GM23248 (cell line): Measurements from ENCODE around the gene EREG. TPM values are rescaled to one million over a fixed set of nuclear protein-coding genes. Genes with fewer than 3 reads are reported as not detected.

ENCODE experiments used
- DNase-seq: peaks from one replicate; pipeline ENCODE4 v3.0.0-alpha.2; 2015
- H2AFZ ChIP-seq: fragments of 200-600 bp; sonication (generic); 2 replicates; pipeline ENCODE4 v1.6.1; 2016; ENCODE audit warnings: antibody characterized with exemption
- H3F3A ChIP-seq: fragments of 200-600 bp; sonication (generic); 2 replicates; pipeline ENCODE4 v1.6.1; 2016; ENCODE audit warnings: mild to moderate bottlenecking, antibody characterized with exemption, mixed run types; ENCODE audit not compliant: insufficient read depth
- H3K27ac ChIP-seq: fragments of 200-600 bp; sonication (generic); 2 replicates; pipeline ENCODE4 v1.5.1; 2016; ENCODE audit warnings: mild to moderate bottlenecking
- H3K27me3 ChIP-seq: fragments of 200-600 bp; sonication (generic); replicated peaks from 2 replicates; pipeline ENCODE4 v1.6.1; 2016; ENCODE audit warnings: mild to moderate bottlenecking; ENCODE audit not compliant: insufficient read depth
- H3K36me3 ChIP-seq: fragments of 200-600 bp; sonication (generic); 2 replicates; pipeline ENCODE4 v1.6.1; 2016; ENCODE audit warnings: low read depth, mild to moderate bottlenecking
- H3K4me1 ChIP-seq: fragments of 200-600 bp; sonication (generic); 2 replicates; pipeline ENCODE4 v1.6.1; 2016; ENCODE audit warnings: mild to moderate bottlenecking; ENCODE audit not compliant: insufficient read depth
- H3K4me2 ChIP-seq: fragments of 200-600 bp; sonication (generic); one replicate; pipeline ENCODE4 v1.6.1; 2016; ENCODE audit warnings: mild to moderate bottlenecking; ENCODE audit not compliant: unreplicated experiment
- H3K4me3 ChIP-seq: fragments of 200-600 bp; sonication (generic); 2 replicates; pipeline ENCODE4 v1.5.1; 2016; ENCODE audit warnings: mild to moderate bottlenecking
- H3K79me2 ChIP-seq: fragments of 200-600 bp; sonication (generic); 2 replicates; pipeline ENCODE4 v1.6.1; 2016; ENCODE audit warnings: mild to moderate bottlenecking; ENCODE audit not compliant: insufficient read depth
- H3K9ac ChIP-seq: fragments of 200-600 bp; sonication (generic); 2 replicates; pipeline ENCODE4 v1.6.1; 2016; ENCODE audit warnings: mild to moderate bottlenecking
- H3K9me2 ChIP-seq: fragments of 200-600 bp; sonication (generic); 2 replicates; pipeline ENCODE4 v1.6.1; 2016; ENCODE audit warnings: mixed run types, mild to moderate bottlenecking, moderate library complexity; ENCODE audit not compliant: insufficient read depth
- H3K9me3 ChIP-seq: fragments of 200-600 bp; sonication (generic); one replicate; pipeline ENCODE4 v1.6.1; 2017; ENCODE audit warnings: low read depth
- H4K20me1 ChIP-seq: fragments of 200-600 bp; sonication (generic); 2 replicates; pipeline ENCODE4 v1.6.0; 2016; ENCODE audit not compliant: insufficient read depth
- EZH2 ChIP-seq: fragments of 200-600 bp; sonication (generic); IDR thresholded peaks from 2 replicates; pipeline ENCODE4 v1.6.1; 2018; ENCODE audit warnings: antibody characterized with exemption, mild to moderate bottlenecking; ENCODE audit not compliant: insufficient read depth, poor library complexity, severe bottlenecking
- EZH2phosphoT487 ChIP-seq: fragments of 200-600 bp; sonication (generic); IDR thresholded peaks from 2 replicates; pipeline ENCODE4 v1.6.1; 2018; ENCODE audit warnings: antibody characterized with exemption, moderate library complexity, mild to moderate bottlenecking, low read depth; ENCODE audit not compliant: insufficient read depth
- WGBS, 2 experiments: methylation state at CpG; one replicate each; pipeline ENCODE4 v1.1.6; 2015 to 2017; ENCODE audit warnings: low lambda C conversion rate in 2 of 2, low coverage in 1 of 2; ENCODE audit errors: missing lambda C conversion rate in 2 of 2; 5-methylcytosine and 5-hydroxymethylcytosine counted together
- in situ Hi-C: fragments of 300-500 bp; cut with MboI; formaldehyde crosslinking; loops from 2 replicates; pipeline ENCODE4 v1.15.0; 2020
- polyA plus RNA-seq: library from polyadenylated mRNA; unstranded; fragments of >200 nt; fragmentation: Nextera tagmentation; extraction: Ambion mirVana; gene quantifications from 2 replicates; pipeline ENCODE4 v1.2.1, GENCODE V29; 2016
- total RNA-seq: library from RNA; depleted of rRNA; stranded (reverse); fragments of >200 nt; shearing (Covaris generic); gene quantifications from 2 replicates; pipeline ENCODE4 v1.2.3, GENCODE V29; 2014

Gene EREG
- total and polyA plus RNA-seq, 2 experiments from 2014 or later, result 1.8 to 4.4 TPM

DNA sequence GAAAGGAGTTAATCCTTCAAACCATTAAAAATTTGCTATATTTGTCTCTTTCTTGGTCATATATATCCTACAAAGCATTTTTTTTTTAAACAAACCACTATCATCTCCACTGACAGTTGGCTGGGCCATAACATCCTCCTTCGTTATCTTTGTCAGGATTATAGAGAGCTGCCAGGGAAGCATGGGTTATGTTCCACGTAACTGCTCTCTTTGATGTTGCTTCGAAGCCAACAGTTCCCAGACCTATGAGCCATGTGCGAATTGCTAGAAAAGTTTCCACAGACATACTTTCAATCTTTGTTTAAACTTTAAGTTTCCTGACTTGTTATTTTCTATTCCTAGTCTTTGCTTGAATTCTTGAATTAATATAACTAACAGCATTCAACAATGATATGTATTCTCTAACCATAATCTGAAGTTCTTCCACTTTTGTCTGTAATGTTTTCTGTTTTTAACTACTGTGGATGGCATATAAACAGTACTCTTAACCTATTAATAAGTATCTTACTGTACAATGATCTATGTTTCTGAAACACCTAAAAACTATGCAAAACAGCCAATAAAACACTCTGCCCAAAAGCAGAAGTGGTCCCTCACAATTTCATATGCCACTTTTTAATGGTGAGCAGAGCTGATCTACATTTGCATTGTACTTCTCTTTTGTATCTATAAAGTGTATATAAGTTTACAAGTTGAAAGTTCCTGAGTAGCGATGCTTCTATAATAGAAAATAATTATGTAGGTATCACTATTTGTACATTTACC, 37.9 kb downstream of the EREG start:
- no peaks in the 10 kb centered on the region; the same call in 1 of the 2 replicates for H3K9me2 ChIP-seq
- H3K27me3 ChIP-seq, result no peaks in the 10 kb centered on the region
- H3K27ac ChIP-seq, result no peak overlapping the region
- in situ Hi-C loops, result no loop called here
- no peak for DNase-seq
- peaks cover 3% of the 10 kb centered on the region; the same call in 1 of the 2 replicates for H3K4me1 ChIP-seq
- TF ChIP-seq EZH2, result no peak
- no peak for TF ChIP-seq EZH2phosphoT487
- no peaks in the 10 kb centered on the region for H3K79me2 ChIP-seq
- H3K4me3 ChIP-seq, result no peak overlapping the region
- peaks cover 3% of the 10 kb centered on the region; the same call in 1 of the 2 replicates for H3F3A ChIP-seq
- H3K4me2 ChIP-seq, result no peak overlapping the region
- no peaks in the 10 kb centered on the region for H3K9me3 ChIP-seq
- H3K36me3 ChIP-seq, result no peaks in the 10 kb centered on the region
- no peak overlapping the region for H3K9ac ChIP-seq
- no peaks in the 10 kb centered on the region for H4K20me1 ChIP-seq
- WGBS, 2 experiments, result 47 to 58% methylated on average over 5 of the region's 5 CpGs
- H2AFZ ChIP-seq, result no peak overlapping the region

DNA sequence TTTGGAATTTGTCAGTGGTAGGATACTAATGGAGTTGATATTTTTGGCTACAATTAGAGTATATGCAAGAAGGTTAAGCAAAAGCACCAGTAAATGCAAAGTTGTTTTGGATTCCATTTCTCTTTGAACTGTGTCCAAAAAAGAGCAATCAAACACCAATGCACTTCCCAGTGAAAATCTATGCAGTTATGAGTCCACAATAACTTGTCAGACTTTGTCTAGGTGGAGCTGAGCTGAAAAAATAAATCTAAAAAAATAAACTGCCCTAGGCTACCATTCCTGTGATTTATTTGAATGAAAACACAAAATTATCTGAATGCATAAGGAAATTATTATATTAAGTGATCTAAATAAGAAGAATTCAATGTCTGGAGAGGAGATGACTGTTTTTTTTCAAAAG, 42.9 kb downstream of the EREG start:
- TF ChIP-seq EZH2, result no peak
- no peak for TF ChIP-seq EZH2phosphoT487
- Histone ChIP-seq H3K9ac (no peak overlapping the region), H3F3A (peaks cover 11% of the 10 kb centered on the region; the same call in 1 of the 2 replicates), H3K27ac (no peak overlapping the region), H3K9me2 (no peaks in the 10 kb centered on the region; the same call in 1 of the 2 replicates), H4K20me1 (no peaks in the 10 kb centered on the region), H3K9me3 (no peaks in the 10 kb centered on the region), H2AFZ (no peak overlapping the region), H3K36me3 (no peaks in the 10 kb centered on the region), H3K4me3 (no peak overlapping the region), H3K79me2 (no peaks in the 10 kb centered on the region), H3K4me2 (no peak overlapping the region), H3K4me1 (peaks cover 27% of the 10 kb centered on the region), H3K27me3 (no peaks in the 10 kb centered on the region)
- in situ Hi-C loops, result no loop called here
- no peak for DNase-seq

DNA sequence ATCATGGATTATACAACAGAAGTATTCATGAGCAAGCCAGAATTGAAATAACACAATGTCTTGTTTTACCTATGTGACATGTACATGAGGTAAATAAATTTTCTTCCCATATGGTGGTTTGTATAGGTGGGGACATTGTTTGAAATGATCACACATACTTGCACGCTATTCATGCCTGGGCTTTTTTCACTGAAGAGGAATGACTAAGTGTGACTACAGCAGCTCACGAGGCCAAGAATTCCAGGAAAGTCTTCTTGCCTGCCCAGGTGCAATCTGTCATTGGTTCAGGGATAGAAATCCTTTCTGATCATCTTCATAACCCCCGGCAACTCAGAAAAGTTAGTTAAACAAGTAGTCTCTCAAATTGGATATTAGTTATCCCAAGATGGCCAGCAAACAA, 43.7 kb downstream of the EREG start:
- no peak overlapping the region for H3K4me2 ChIP-seq
- H3K27me3 ChIP-seq, result no peaks in the 10 kb centered on the region
- peaks cover 11% of the 10 kb centered on the region; the same call in 1 of the 2 replicates for H3F3A ChIP-seq
- DNase-seq, result peak; percentile 70
- no peak overlapping the region for H3K4me3 ChIP-seq
- no peaks in the 10 kb centered on the region; the same call in 1 of the 2 replicates for H3K9me2 ChIP-seq
- H4K20me1 ChIP-seq, result no peaks in the 10 kb centered on the region
- H3K9me3 ChIP-seq, result no peaks in the 10 kb centered on the region
- no peak overlapping the region for H2AFZ ChIP-seq
- peaks cover 27% of the 10 kb centered on the region for H3K4me1 ChIP-seq
- H3K36me3 ChIP-seq, result no peaks in the 10 kb centered on the region
- no peaks in the 10 kb centered on the region for H3K79me2 ChIP-seq
- 53 to 57% methylated on average over 3 of the region's 3 CpGs for WGBS, 2 experiments
- no peak overlapping the region for H3K9ac ChIP-seq
- in situ Hi-C loops, result no loop called here
- TF ChIP-seq EZH2phosphoT487 (no peak), EZH2 (no peak)
- no peak overlapping the region for H3K27ac ChIP-seq

DNA sequence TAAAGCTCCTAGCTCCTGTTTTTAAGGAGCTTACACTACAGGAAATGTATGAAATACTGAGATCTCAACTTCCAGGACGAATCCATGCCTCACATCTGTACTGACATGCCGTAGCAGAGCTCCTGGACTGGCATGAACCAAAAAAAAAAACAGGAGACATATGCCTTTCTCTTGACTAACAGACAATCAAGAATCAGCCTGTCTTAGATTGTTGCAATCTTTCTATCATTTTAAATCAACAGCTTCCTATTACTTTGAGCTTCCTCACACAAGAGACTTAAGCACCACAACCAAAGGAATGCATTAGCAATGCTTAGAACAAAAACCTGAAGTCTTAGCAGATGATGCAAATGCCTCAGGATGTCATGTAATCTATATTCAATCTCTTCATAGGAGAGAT, 45.3 kb downstream of the EREG start:
- H3K4me3 ChIP-seq, result no peak overlapping the region
- no peaks in the 10 kb centered on the region for H3K9me3 ChIP-seq
- no peaks in the 10 kb centered on the region for H3K79me2 ChIP-seq
- H3K27ac ChIP-seq, result peak overlapping the region; percentile 9; the same call in 1 of the 2 replicates
- peak; percentile 53 for DNase-seq
- H3K4me2 ChIP-seq, result no peak overlapping the region
- TF ChIP-seq EZH2 (no peak), EZH2phosphoT487 (no peak)
- peak overlapping the region; percentile 77 for H2AFZ ChIP-seq
- H3F3A ChIP-seq, result peaks cover 11% of the 10 kb centered on the region; the same call in 1 of the 2 replicates
- H4K20me1 ChIP-seq, result no peaks in the 10 kb centered on the region
- H3K27me3 ChIP-seq, result no peaks in the 10 kb centered on the region
- 44 to 59% methylated on average over 2 of the region's 2 CpGs for WGBS, 2 experiments
- H3K4me1 ChIP-seq, result peaks cover 27% of the 10 kb centered on the region
- H3K9me2 ChIP-seq, result no peaks in the 10 kb centered on the region; the same call in 1 of the 2 replicates
- in situ Hi-C loops, result no loop called here
- H3K9ac ChIP-seq, result no peak overlapping the region
- H3K36me3 ChIP-seq, result no peaks in the 10 kb centered on the region
